DMS 273 (cell line): ENCODE data around the gene DLG5.
A peak's percentile ranks its signal among the peaks of the same experiment; 100 is the strongest.

Experiments
- DNase-seq: peaks from one replicate; lab custom pipeline; 2025; ENCODE audit not compliant: unreplicated experiment; lab: John Stamatoyannopoulos, UW

Gene DLG5

GRCh38 chr10:77846718-77847311, 79.7 kb downstream of the DLG5 start:
- peak; percentile 74 for DNase-seq

- no peak for DNase-seq
These were observed 81.1 kb downstream of the DLG5 start for GRCh38 chr10:77845451-77845850.

- no peak for DNase-seq
These were observed 81.7 kb downstream of the DLG5 start for GRCh38 chr10:77844713-77845445.

GRCh38 chr10:77844177-77844576, 82.4 kb downstream of the DLG5 start:
- no peak for DNase-seq

GRCh38 chr10:77843264-77843663, 83.3 kb downstream of the DLG5 start:
- DNase-seq = no peak

- DNase-seq = no peak
These were observed 83.8 kb downstream of the DLG5 start for GRCh38 chr10:77842652-77843212.

- no peak for DNase-seq
These were observed 84.7 kb downstream of the DLG5 start for GRCh38 chr10:77841711-77842375.

GRCh38 chr10:77840636-77841035, 85.9 kb downstream of the DLG5 start:
- no peak for DNase-seq

- no peak for DNase-seq
These were observed 88.5 kb downstream of the DLG5 start for GRCh38 chr10:77837925-77838595.

GRCh38 chr10:77837248-77837924, 89.2 kb downstream of the DLG5 start:
- peak; percentile 80 for DNase-seq

GRCh38 chr10:77836299-77836820, 90.2 kb downstream of the DLG5 start:
- no peak for DNase-seq

- DNase-seq = no peak
These were observed 90.9 kb downstream of the DLG5 start for GRCh38 chr10:77835669-77836086.

- DNase-seq = no peak
These were observed 91.4 kb downstream of the DLG5 start for GRCh38 chr10:77834943-77835668.

GRCh38 chr10:77834540-77834939, 92.0 kb downstream of the DLG5 start:
- no peak for DNase-seq

GRCh38 chr10:77833792-77834191, 92.8 kb downstream of the DLG5 start:
- DNase-seq = no peak

GRCh38 chr10:77833225-77833624, 93.3 kb downstream of the DLG5 start:
- no peak for DNase-seq

GRCh38 chr10:77832238-77832637, 94.3 kb downstream of the DLG5 start:
- DNase-seq = no peak

- DNase-seq = no peak
These were observed 97.2 kb downstream of the DLG5 start for GRCh38 chr10:77829356-77829755.

GRCh38 chr10:77828377-77828776, 98.2 kb downstream of the DLG5 start:
- DNase-seq = no peak

- no peak for DNase-seq
These were observed 99.2 kb downstream of the DLG5 start for GRCh38 chr10:77827366-77827765.
